CD14-positive monocyte (primary cell): Measurements from ENCODE around the gene AMOT. TPM values are rescaled to one million over a fixed set of nuclear protein-coding genes. Genes with fewer than 3 reads are reported as not detected.

Experiments used
- DNase-seq, 3 donors: peaks; one replicate each; pipeline ENCODE4 v3.0.0-alpha.2; 2011 to 2022
- H2AFZ ChIP-seq: 2 replicates; pipeline ENCODE4 v1.6.0; 2012; ENCODE audit warnings: mild to moderate bottlenecking, low read depth, low read length, inconsistent platforms; ENCODE audit not compliant: insufficient read depth, poor library complexity, severe bottlenecking
- H3K27ac ChIP-seq, 2 donors: 1 replicate in 1 of 2; 2 replicates in 1 of 2; pipeline ENCODE4 v1.5.1; 2012 to 2013; ENCODE audit warnings: low read length in 2 of 2, control low read depth in 1 of 2, inconsistent platforms in 1 of 2, low read depth in 1 of 2, mild to moderate bottlenecking in 1 of 2
- H3K27me3 ChIP-seq, 2 donors: one replicate each; pipeline versions ENCODE4 v1.6.0 to v1.6.1; 2011 to 2013; ENCODE audit warnings: low read length in 2 of 2; ENCODE audit not compliant: control insufficient read depth in 2 of 2, insufficient read depth in 2 of 2
- H3K36me3 ChIP-seq, 2 donors: replicated peaks in 1 of 2; 1 replicate in 1 of 2; 2 replicates in 1 of 2; pipeline versions ENCODE4 v1.5.1 to v1.6.1; 2012 to 2013; ENCODE audit warnings: low read length in 2 of 2, control low read depth in 1 of 2, inconsistent platforms in 1 of 2, mild to moderate bottlenecking in 1 of 2; ENCODE audit not compliant: insufficient read depth in 2 of 2, control insufficient read depth in 1 of 2
- H3K4me1 ChIP-seq, 2 donors: 1 replicate in 1 of 2; 2 replicates in 1 of 2; pipeline versions ENCODE4 v1.5.1 to v1.6.1; 2012 to 2013; ENCODE audit warnings: low read length in 2 of 2, control low read depth in 1 of 2, inconsistent platforms in 1 of 2, mild to moderate bottlenecking in 1 of 2, moderate library complexity in 1 of 2; ENCODE audit not compliant: insufficient read depth in 2 of 2, control insufficient read depth in 1 of 2
- H3K4me2 ChIP-seq: replicated peaks from 2 replicates; pipeline ENCODE3; 2012; ENCODE audit warnings: low read length, moderate library complexity, mild to moderate bottlenecking; ENCODE audit not compliant: poor library complexity, severe bottlenecking; ENCODE audit errors: extremely low read depth
- H3K4me3 ChIP-seq, 3 experiments: fragments of 200-600 bp in 1 of 3; sonication (generic) in 1 of 3; replicated peaks in 1 of 3; 1 replicate in 2 of 3; 2 replicates in 1 of 3; pipeline ENCODE4 v1.5.1; 2011 to 2013; ENCODE audit warnings: low read length in 3 of 3, mild to moderate bottlenecking in 3 of 3, control low read depth in 2 of 3, low read depth in 2 of 3, inconsistent platforms in 1 of 3, moderate library complexity in 1 of 3
- H3K79me2 ChIP-seq: 2 replicates; pipeline ENCODE4 v1.6.0; 2012; ENCODE audit warnings: mild to moderate bottlenecking, control low read depth, inconsistent platforms, low read length, moderate library complexity; ENCODE audit not compliant: insufficient read depth
- H3K9ac ChIP-seq: 2 replicates; pipeline ENCODE4 v1.6.0; 2017; ENCODE audit warnings: low read length, mild to moderate bottlenecking; ENCODE audit not compliant: insufficient read depth, poor library complexity, severe bottlenecking
- H3K9me3 ChIP-seq, 2 donors: replicated peaks in 1 of 2; 1 replicate in 1 of 2; 2 replicates in 1 of 2; pipeline versions ENCODE4 v1.5.1 to v1.6.1; 2012 to 2013; ENCODE audit warnings: low read length in 2 of 2, control low read depth in 1 of 2; ENCODE audit not compliant: control insufficient read depth in 1 of 2, insufficient read depth in 1 of 2
- H4K20me1 ChIP-seq: 2 replicates; pipeline ENCODE4 v1.6.0; 2012; ENCODE audit warnings: mild to moderate bottlenecking, low read length, control low read depth, moderate library complexity; ENCODE audit not compliant: insufficient read depth
- H3K27ac Mint-ChIP-seq, 7 donors: one replicate each; pipeline ENCODE4 v1.8.0; 2020; ENCODE audit warnings: mild to moderate bottlenecking in 7 of 7, mixed read lengths in 7 of 7, moderate library complexity in 6 of 7, inconsistent platforms in 2 of 7
- H3K27me3 Mint-ChIP-seq, 3 donors: one replicate each; pipeline ENCODE4 v1.8.0; 2021 to 2022; ENCODE audit warnings: low read depth in 3 of 3, mild to moderate bottlenecking in 3 of 3, mixed read lengths in 3 of 3, moderate library complexity in 3 of 3, inconsistent platforms in 1 of 3
- H3K36me3 Mint-ChIP-seq, 2 donors: one replicate each; pipeline ENCODE4 v1.8.0; 2020; ENCODE audit warnings: mixed read lengths in 2 of 2, inconsistent platforms in 1 of 2, mild to moderate bottlenecking in 1 of 2
- H3K4me1 Mint-ChIP-seq: one replicate; pipeline ENCODE4 v1.8.0; 2020; ENCODE audit warnings: mild to moderate bottlenecking, mixed read lengths
- H3K4me3 Mint-ChIP-seq, 2 donors: one replicate each; pipeline ENCODE4 v1.8.0; 2020; ENCODE audit warnings: mild to moderate bottlenecking in 2 of 2, mixed read lengths in 2 of 2, moderate library complexity in 1 of 2
- H3K9me3 Mint-ChIP-seq, 7 donors: one replicate each; pipeline ENCODE4 v1.8.0; 2020 to 2022; ENCODE audit warnings: mixed read lengths in 7 of 7, mild to moderate bottlenecking in 6 of 7, moderate library complexity in 6 of 7, inconsistent platforms in 2 of 7
- WGBS: methylation state at CpG from one replicate; pipeline ENCODE4 v1.1.5; 2013; ENCODE audit warnings: missing lambda C conversion rate; ENCODE audit not compliant: insufficient coverage; 5-methylcytosine and 5-hydroxymethylcytosine counted together
- intact Hi-C, 2 donors: fragments of 100-400 bp; cut with micrococcal nuclease; formaldehyde crosslinking; loops; one replicate each; pipeline versions ENCODE4 v1.15.0 to v1.15.1; 2023
- polyA plus RNA-seq, 3 donors: library from polyadenylated mRNA; depleted of rRNA in 1 of 3; unstranded in 2 of 3; stranded (reverse) in 1 of 3; fragments of 300-500 nt in 2 of 3; fragments of >200 nt in 1 of 3; fragmentation: Illumina TruSeq in 2 of 3; gene quantifications; 1 replicate in 2 of 3; 2 replicates in 1 of 3; pipeline ENCODE4 v1.2.3, GENCODE V29; 2012 to 2021
- TF ChIP-seq, protein P1 (sequence below): fragments of 200-600 bp; IDR thresholded peaks from one replicate; pipeline ENCODE4 v1.8.0; 2022; ENCODE audit warnings: antibody characterized with exemption, mild to moderate bottlenecking

The AMOT gene
- polyA plus RNA-seq, 3 donors: 0.04 to 0.11 TPM; not detected in 1

GRCh38 chrX:112785344-112785743 is 55.3 kb downstream of the AMOT start:
- Mint-ChIP-seq H3K27me3 (peaks cover 0 to 2% (median 0%) of the 10 kb centered on the region in 3 donors), H3K4me1 (peaks cover 7% of the 10 kb centered on the region), H3K9me3 (peaks cover 0 to 3% (median 0%) of the 10 kb centered on the region in 7 donors), H3K27ac (no peak overlapping the region), H3K4me3 (no peak overlapping the region), H3K36me3 (no peaks in the 10 kb centered on the region)
- H4K20me1 ChIP-seq: no peaks in the 10 kb centered on the region
- H3K27ac ChIP-seq: no peak overlapping the region
- no peak overlapping the region for H3K4me2 ChIP-seq
- peaks cover 0 to 2% of the 10 kb centered on the region in 2 donors for H3K27me3 ChIP-seq
- H3K36me3 ChIP-seq: no peaks in the 10 kb centered on the region
- no peak overlapping the region for H3K9ac ChIP-seq
- intact Hi-C loops: no loop called here
- no peaks in the 10 kb centered on the region for H3K4me1 ChIP-seq
- TF ChIP-seq, protein P1, sequence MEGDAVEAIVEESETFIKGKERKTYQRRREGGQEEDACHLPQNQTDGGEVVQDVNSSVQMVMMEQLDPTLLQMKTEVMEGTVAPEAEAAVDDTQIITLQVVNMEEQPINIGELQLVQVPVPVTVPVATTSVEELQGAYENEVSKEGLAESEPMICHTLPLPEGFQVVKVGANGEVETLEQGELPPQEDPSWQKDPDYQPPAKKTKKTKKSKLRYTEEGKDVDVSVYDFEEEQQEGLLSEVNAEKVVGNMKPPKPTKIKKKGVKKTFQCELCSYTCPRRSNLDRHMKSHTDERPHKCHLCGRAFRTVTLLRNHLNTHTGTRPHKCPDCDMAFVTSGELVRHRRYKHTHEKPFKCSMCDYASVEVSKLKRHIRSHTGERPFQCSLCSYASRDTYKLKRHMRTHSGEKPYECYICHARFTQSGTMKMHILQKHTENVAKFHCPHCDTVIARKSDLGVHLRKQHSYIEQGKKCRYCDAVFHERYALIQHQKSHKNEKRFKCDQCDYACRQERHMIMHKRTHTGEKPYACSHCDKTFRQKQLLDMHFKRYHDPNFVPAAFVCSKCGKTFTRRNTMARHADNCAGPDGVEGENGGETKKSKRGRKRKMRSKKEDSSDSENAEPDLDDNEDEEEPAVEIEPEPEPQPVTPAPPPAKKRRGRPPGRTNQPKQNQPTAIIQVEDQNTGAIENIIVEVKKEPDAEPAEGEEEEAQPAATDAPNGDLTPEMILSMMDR: no peak
- no CpG with 5 or more reads among the region's 5 CpGs for WGBS
- no peak for DNase-seq
- H2AFZ ChIP-seq: no peak overlapping the region
- H3K79me2 ChIP-seq: no peaks in the 10 kb centered on the region
- no peak overlapping the region for H3K4me3 ChIP-seq
- no peaks in the 10 kb centered on the region for H3K9me3 ChIP-seq

GRCh38 chrX:112784692-112785091 is 55.9 kb downstream of the AMOT start:
- Histone ChIP-seq H4K20me1 (no peaks in the 10 kb centered on the region), H3K4me2 (no peak overlapping the region), H2AFZ (no peak overlapping the region), H3K4me1 (no peaks in the 10 kb centered on the region), H3K79me2 (no peaks in the 10 kb centered on the region), H3K27ac (no peak overlapping the region), H3K4me3 (no peak overlapping the region), H3K36me3 (no peaks in the 10 kb centered on the region), H3K9me3 (no peaks in the 10 kb centered on the region), H3K27me3 (peaks cover 0 to 2% of the 10 kb centered on the region in 2 donors), H3K9ac (no peak overlapping the region)
- intact Hi-C loops: no loop called here
- TF ChIP-seq, protein P1: no peak
- peaks cover 7% of the 10 kb centered on the region for H3K4me1 Mint-ChIP-seq
- H3K4me3 Mint-ChIP-seq: no peak overlapping the region
- H3K9me3 Mint-ChIP-seq: peaks cover 0 to 3% (median 0%) of the 10 kb centered on the region in 7 donors
- peaks cover 0 to 2% (median 0%) of the 10 kb centered on the region in 3 donors for H3K27me3 Mint-ChIP-seq
- H3K36me3 Mint-ChIP-seq: no peaks in the 10 kb centered on the region
- H3K27ac Mint-ChIP-seq: no peak overlapping the region
- 60% methylated on average over 1 of the region's 3 CpGs for WGBS
- no peak for DNase-seq
